PFSK-1 (cell line): ENCODE data around the gene RPRD1B. TPM values are rescaled to one million over a fixed set of nuclear protein-coding genes. Genes with fewer than 3 reads are reported as not detected.

Source experiments
- FOXP2 ChIP-seq: optimal IDR thresholded peaks from 2 replicates; pipeline ENCODE3; 2011; ENCODE audit warnings: borderline replicate concordance, control low read depth, inconsistent platforms; ENCODE audit not compliant: insufficient read depth; ENCODE audit errors: extremely low read length, extremely low read depth
- POLR2AphosphoS5 ChIP-seq: IDR thresholded peaks from 2 replicates; pipeline ENCODE4 v1.6.1; 2012; ENCODE audit warnings: low read depth, mild to moderate bottlenecking, control low read depth, low read length, moderate library complexity
- REST ChIP-seq, 2 experiments: IDR thresholded peaks; 2 replicates each; pipeline versions ENCODE4 v1.6.1 to v1.8.0; 2011 to 2012; ENCODE audit warnings: low read depth in 2 of 2, low read length in 2 of 2, control low read depth in 1 of 2, inconsistent platforms in 1 of 2, mild to moderate bottlenecking in 1 of 2, moderate library complexity in 1 of 2; ENCODE audit not compliant: insufficient read depth in 1 of 2
- SIN3A ChIP-seq: IDR thresholded peaks from 2 replicates; pipeline ENCODE4 v1.6.1; 2012; ENCODE audit warnings: mild to moderate bottlenecking, low read length, moderate library complexity, borderline replicate concordance; ENCODE audit not compliant: insufficient read depth
- TAF1 ChIP-seq: IDR thresholded peaks from 2 replicates; pipeline ENCODE4 v1.6.1; 2012; ENCODE audit warnings: low read length, control low read depth, borderline replicate concordance; ENCODE audit not compliant: insufficient read depth
- polyA plus RNA-seq: library from polyadenylated mRNA; unstranded; fragments of >200 nt; gene quantifications from one replicate; pipeline ENCODE4 v1.2.1, GENCODE V29; 2012; ENCODE audit warnings: low read depth, missing spikeins; ENCODE audit not compliant: insufficient read length

The RPRD1B gene, protein sequence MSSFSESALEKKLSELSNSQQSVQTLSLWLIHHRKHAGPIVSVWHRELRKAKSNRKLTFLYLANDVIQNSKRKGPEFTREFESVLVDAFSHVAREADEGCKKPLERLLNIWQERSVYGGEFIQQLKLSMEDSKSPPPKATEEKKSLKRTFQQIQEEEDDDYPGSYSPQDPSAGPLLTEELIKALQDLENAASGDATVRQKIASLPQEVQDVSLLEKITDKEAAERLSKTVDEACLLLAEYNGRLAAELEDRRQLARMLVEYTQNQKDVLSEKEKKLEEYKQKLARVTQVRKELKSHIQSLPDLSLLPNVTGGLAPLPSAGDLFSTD
- 16.8 TPM for polyA plus RNA-seq

GRCh38 chr20:38033330-38034107 lies at the start of gene RPRD1B, which contains the start of gene TTI1:
Gene RPRD1B, plus strand, starts transcription at chr20:38033746. Its CDS starts 202 bp downstream, at chr20:38033948.
Gene TTI1, minus strand, starts transcription at chr20:38033456. Its CDS starts 19,640 bp downstream, at chr20:38013816.
- TF ChIP-seq POLR2AphosphoS5 (peak; percentile 97), TAF1 (peak; percentile 85; the same call in 1 of the 2 replicates), SIN3A (peak; percentile 75; the same call in 1 of the 2 replicates), REST (IDR thresholded peaks at IDR 0.05; ENCODE audit: insufficient read depth in 1 of 2, low read depth in 2 of 2, low read length in 2 of 2) (no peak), FOXP2 (peak; percentile 10)

DNA sequence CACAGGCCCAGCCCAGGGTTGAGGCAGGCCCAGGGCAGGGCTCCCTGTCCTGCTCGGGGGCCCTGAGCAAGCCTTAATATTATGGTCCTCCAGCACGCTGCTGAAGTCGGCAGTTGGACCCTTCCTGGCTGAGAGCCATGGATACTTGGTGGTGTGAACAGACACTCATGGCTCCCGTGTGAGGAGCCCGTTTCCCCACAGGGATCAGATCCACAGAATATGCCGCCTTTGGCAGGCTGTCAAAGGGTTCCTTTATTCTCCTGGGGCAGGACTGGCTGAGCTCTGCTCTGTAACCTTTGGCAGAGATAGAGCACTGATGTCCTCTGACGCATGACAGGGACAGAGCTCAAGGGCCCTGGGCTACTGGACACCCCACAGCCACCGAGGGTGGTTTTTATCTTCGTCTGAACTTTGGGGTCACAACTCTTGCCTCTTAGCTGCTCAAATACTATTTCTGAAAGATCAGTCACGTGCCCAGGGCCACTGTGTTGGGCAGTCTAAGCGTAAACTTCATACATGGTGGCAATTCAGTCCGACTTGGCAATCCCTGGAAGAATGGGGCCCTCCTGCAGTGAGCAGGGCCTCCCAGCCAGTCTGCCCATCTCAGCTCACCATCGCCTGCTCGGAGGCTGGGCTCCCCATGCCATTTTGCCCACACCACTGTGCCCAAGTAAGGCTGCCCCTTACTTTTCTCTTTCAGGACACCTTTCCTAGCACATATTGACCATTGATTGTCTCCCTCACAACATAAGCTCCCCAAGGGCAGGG lies 49.3 kb upstream of the RPRD1B start:
- TF ChIP-seq SIN3A (no peak), POLR2AphosphoS5 (no peak), REST (IDR thresholded peaks at IDR 0.05; ENCODE audit: insufficient read depth in 1 of 2, low read depth in 2 of 2, low read length in 2 of 2) (no peak), FOXP2 (no peak), TAF1 (no peak)

DNA sequence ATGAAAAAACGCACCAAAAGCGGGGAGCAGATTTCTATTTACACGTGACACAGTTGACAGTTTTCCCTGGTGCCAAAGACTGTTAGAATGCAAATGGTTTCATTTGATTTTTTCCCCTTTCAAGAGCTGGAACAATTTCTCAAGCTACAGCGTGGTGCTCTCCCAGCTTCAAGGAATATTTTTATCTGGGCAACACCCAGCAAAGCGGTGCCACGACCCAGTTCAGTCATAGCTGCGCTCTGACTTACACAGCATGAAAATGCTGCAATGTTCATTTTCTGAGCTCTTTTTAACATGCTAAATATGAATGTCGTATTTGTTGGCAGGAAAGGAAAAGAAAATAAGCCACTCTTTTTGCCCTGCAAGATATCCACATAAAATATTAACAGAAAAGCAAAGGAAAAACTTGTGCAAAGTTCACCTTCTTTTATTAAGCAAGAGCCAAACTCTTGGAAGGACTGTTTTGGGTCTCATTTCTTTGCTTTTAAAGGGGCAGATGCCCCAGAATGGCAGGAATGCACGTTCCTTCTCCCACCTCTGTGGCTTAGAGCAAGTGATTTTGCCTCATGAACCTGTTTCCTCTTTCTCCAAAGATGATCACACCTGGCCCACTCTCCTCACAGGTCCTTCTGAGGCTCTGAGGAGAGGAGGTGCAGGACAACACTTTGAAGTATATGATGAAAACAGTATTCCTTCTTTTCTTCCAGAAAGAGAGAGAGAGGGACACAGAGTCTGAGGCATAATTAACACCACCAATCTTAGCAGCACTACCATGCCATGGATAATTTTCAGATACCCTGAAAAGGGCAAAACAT lies 47.3 kb upstream of the RPRD1B start:
- TF ChIP-seq FOXP2: no peak

- TF ChIP-seq REST (IDR thresholded peaks at IDR 0.05; ENCODE audit: insufficient read depth in 1 of 2, low read depth in 2 of 2, low read length in 2 of 2): no peak
- TF ChIP-seq FOXP2: no peak
- no peak for TF ChIP-seq SIN3A
- no peak for TF ChIP-seq TAF1
- TF ChIP-seq POLR2AphosphoS5: no peak
These were observed 46.5 kb upstream of the RPRD1B start for GRCh38 chr20:37986873-37987601.
